Measurements from ENCODE around the gene AKAP12.

The AKAP12 gene

GRCh38 chr6:151387175-151387970 lies 147.6 kb downstream of the AKAP12 start:
- DNase-seq, result no peak

- DNase-seq, result no peak
Measured at GRCh38 chr6:151388236-151388635, 148.5 kb downstream of the AKAP12 start.

- peak in 1 of 2 experiments; percentile 68 for DNase-seq
Measured at GRCh38 chr6:151388997-151389617, 149.3 kb downstream of the AKAP12 start.

GRCh38 chr6:151389618-151390275 lies 150.0 kb downstream of the AKAP12 start:
- peak; percentile 24 to 68 for DNase-seq

GRCh38 chr6:151390276-151390850 lies 150.6 kb downstream of the AKAP12 start:
- DNase-seq, result peak; percentile 94 to 97

- DNase-seq, result peak; percentile 52 to 57
Measured at GRCh38 chr6:151390851-151391470, 151.2 kb downstream of the AKAP12 start.

- peak; percentile 45 to 59 for DNase-seq
Measured at GRCh38 chr6:151391471-151392413, 152.0 kb downstream of the AKAP12 start, which contains the start of gene ZBTB2. TSS of gene ZBTB2 (minus strand) at chr6:151391559. CDS start at chr6:151373637, 17,922 bp downstream.

GRCh38 chr6:151392427-151392826 lies 152.7 kb downstream of the AKAP12 start:
- DNase-seq, result no peak

GRCh38 chr6:151393410-151393809 lies 153.6 kb downstream of the AKAP12 start:
- DNase-seq, result no peak

GRCh38 chr6:151399679-151400078 lies 159.9 kb downstream of the AKAP12 start:
- DNase-seq, result no peak

GRCh38 chr6:151400473-151400872 lies 160.7 kb downstream of the AKAP12 start:
- no peak for DNase-seq

- no peak for DNase-seq
Measured at GRCh38 chr6:151402228-151402627, 162.5 kb downstream of the AKAP12 start.

- no peak for DNase-seq
Measured at GRCh38 chr6:151403919-151404308, 164.1 kb downstream of the AKAP12 start.

Measured in NCI-H2081 (cell line).